ENCODE measurements around the gene SLC17A9.

- TF ChIP-seq EZH2 (IDR thresholded peaks at IDR 0.05; ENCODE audit: insufficient read depth, poor library complexity, severe bottlenecking) = no peak
- no peak for TF ChIP-seq EZH2phosphoT487 (IDR thresholded peaks at IDR 0.05; ENCODE audit: insufficient read depth, low read depth)
Measured at GRCh38 chr20:62979876-62980373, 27.4 kb downstream of the SLC17A9 start.
